ENCODE measurements around the gene POU2F1.
A peak's percentile ranks its signal among the peaks of the same experiment; 100 is the strongest.
"Not testable (repeated sequence)": the region's sequence is repeated elsewhere in the genome, so short reads cannot be mapped to it uniquely, and the experiment has no call there.

POU2F1 gene

DNA sequence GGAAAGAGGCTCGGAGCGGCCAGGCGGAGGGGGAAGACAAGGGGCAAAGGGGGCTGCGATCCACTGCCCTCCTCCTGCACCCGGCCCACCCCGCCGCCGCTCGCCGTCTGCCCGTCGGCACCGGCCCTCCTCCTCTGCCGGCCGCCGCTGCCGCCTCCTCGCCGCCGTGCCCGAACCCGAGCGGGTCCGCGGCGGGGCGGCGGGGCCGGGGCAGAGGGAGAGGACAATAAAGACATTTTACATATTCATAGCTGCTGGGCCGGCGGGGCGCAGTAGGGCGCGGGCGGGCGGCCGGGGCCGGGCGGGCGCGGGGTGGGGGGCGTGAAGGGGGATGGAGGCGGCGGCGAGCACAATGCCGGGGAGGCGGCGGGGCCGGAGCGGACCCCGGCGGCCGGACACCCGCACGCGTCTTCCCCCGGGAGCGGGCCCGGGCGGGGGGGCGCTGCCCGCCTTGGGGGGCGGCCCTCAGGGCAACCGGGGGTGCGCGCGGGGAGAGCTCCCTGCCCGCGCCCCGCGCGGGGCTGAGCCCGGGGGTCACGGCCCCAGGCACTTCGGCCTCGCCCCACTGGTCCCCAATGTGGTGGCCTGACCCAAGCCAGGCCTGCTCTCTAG lies 546 bp downstream of the POU2F1 start:
- H3K4me3 ChIP-seq (ENCODE audit: low read length), result peak overlapping the region; percentile 91
- DNase-seq (ENCODE audit: low read depth), result peak; percentile 56
- peak overlapping the region; percentile 87 for H3K9ac ChIP-seq (ENCODE audit: low read length)
- H3K4me1 ChIP-seq (ENCODE audit: control insufficient read depth, insufficient read depth, low read length), result peaks cover 24% of the 10 kb centered on the region
- no peaks in the 10 kb centered on the region for H3K9me3 ChIP-seq (ENCODE audit: control insufficient read depth, low read length)
- no peaks in the 10 kb centered on the region for H3K36me3 ChIP-seq (ENCODE audit: control insufficient read depth, insufficient read depth, low read length, severe bottlenecking)
- H3K27me3 ChIP-seq (replicated peaks; ENCODE audit: control insufficient read depth, insufficient read depth, low read length), result no peaks in the 10 kb centered on the region

- Histone ChIP-seq H3K9ac (ENCODE audit: low read length) (peak overlapping the region; percentile 86), H3K36me3 (ENCODE audit: control insufficient read depth, insufficient read depth, low read length, severe bottlenecking) (no peaks in the 10 kb centered on the region), H3K4me1 (ENCODE audit: control insufficient read depth, insufficient read depth, low read length) (peaks cover 24% of the 10 kb centered on the region), H3K9me3 (ENCODE audit: control insufficient read depth, low read length) (no peaks in the 10 kb centered on the region), H3K4me3 (ENCODE audit: low read length) (peak overlapping the region; percentile 91), H3K27me3 (replicated peaks; ENCODE audit: control insufficient read depth, insufficient read depth, low read length) (no peaks in the 10 kb centered on the region)
- DNase-seq (ENCODE audit: low read depth), result peak; percentile 82
These were observed 1.3 kb downstream of the POU2F1 start for GRCh38 chr1:167221738-167222610.

GRCh38 chr1:167223144-167224103 lies 2.7 kb downstream of the POU2F1 start:
- Histone ChIP-seq H3K36me3 (ENCODE audit: control insufficient read depth, insufficient read depth, low read length, severe bottlenecking) (no peaks in the 10 kb centered on the region), H3K9me3 (ENCODE audit: control insufficient read depth, low read length) (no peaks in the 10 kb centered on the region), H3K27me3 (replicated peaks; ENCODE audit: control insufficient read depth, insufficient read depth, low read length) (no peaks in the 10 kb centered on the region), H3K9ac (ENCODE audit: low read length) (peak overlapping the region; percentile 86), H3K4me3 (ENCODE audit: low read length) (peak overlapping the region; percentile 91), H3K4me1 (ENCODE audit: control insufficient read depth, insufficient read depth, low read length) (peaks cover 27% of the 10 kb centered on the region)
- peak; percentile 25 for DNase-seq (ENCODE audit: low read depth)

DNA sequence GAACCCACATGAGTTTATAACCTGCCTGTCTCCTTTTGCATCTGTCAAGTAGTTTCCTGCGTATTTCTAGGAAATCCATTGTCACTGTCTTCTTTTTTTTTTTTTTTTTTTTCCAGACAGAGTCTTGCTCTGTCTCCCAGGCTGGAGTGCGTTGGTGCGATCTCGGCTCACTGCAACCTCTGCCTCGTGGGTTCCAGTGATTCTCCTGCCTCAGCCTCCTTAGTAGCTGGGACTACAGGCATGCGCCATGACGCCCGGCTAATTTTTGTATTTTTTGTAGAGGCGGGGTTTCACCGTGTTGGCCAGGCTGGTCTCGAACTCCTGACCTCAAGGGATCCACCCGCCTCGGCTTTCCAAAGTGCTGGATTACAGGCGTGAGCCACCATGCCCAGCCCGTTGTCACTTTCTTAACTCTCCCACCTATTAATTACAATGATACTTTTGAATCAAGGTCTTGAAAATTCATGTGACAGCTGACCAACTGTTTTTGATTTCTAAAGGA lies 4.1 kb downstream of the POU2F1 start:
- H3K4me3 ChIP-seq (ENCODE audit: low read length); H3K36me3 ChIP-seq (ENCODE audit: control insufficient read depth, insufficient read depth, low read length, severe bottlenecking); H3K9me3 ChIP-seq (ENCODE audit: control insufficient read depth, low read length); DNase-seq (ENCODE audit: low read depth); H3K27me3 ChIP-seq (replicated peaks; ENCODE audit: control insufficient read depth, insufficient read depth, low read length); H3K9ac ChIP-seq (ENCODE audit: low read length): not testable (repeated sequence)
- peaks cover 27% of the 10 kb centered on the region for H3K4me1 ChIP-seq (ENCODE audit: control insufficient read depth, insufficient read depth, low read length)

GRCh38 chr1:167225920-167226319 lies 5.2 kb downstream of the POU2F1 start:
- Histone ChIP-seq H3K9me3 (ENCODE audit: control insufficient read depth, low read length) (no peaks in the 10 kb centered on the region), H3K9ac (ENCODE audit: low read length) (no peak overlapping the region), H3K4me1 (ENCODE audit: control insufficient read depth, insufficient read depth, low read length) (peaks cover 27% of the 10 kb centered on the region), H3K27me3 (replicated peaks; ENCODE audit: control insufficient read depth, insufficient read depth, low read length) (no peaks in the 10 kb centered on the region), H3K4me3 (ENCODE audit: low read length) (no peak overlapping the region), H3K36me3 (ENCODE audit: control insufficient read depth, insufficient read depth, low read length, severe bottlenecking) (no peaks in the 10 kb centered on the region)
- no peak for DNase-seq (ENCODE audit: low read depth)

DNA sequence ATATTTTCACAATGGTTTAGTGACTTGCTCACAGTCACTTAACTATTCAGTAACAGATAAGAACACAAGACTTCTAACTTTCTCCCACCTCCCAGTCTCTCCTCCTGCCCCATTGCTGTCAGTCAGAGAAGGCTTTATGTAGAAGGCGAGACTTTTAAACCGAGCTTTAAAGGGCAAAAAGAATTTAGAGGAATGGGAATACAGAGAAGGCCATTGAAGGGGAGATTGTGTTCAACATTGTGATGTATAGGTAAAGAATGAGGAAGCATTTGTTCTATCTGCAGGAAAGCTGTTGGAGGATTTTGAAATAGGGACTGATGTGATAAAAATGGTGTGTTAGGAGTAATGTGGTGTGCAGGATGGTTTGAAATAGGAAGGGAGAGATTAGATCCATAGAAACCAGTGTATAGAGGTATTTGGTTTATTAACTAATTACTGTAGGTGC lies 7.3 kb downstream of the POU2F1 start:
- no peak overlapping the region for H3K4me3 ChIP-seq (ENCODE audit: low read length)
- no peaks in the 10 kb centered on the region for H3K9me3 ChIP-seq (ENCODE audit: control insufficient read depth, low read length)
- H3K36me3 ChIP-seq (ENCODE audit: control insufficient read depth, insufficient read depth, low read length, severe bottlenecking), result no peaks in the 10 kb centered on the region
- no peak overlapping the region for H3K9ac ChIP-seq (ENCODE audit: low read length)
- peaks cover 19% of the 10 kb centered on the region for H3K4me1 ChIP-seq (ENCODE audit: control insufficient read depth, insufficient read depth, low read length)
- no peak for DNase-seq (ENCODE audit: low read depth)
- H3K27me3 ChIP-seq (replicated peaks; ENCODE audit: control insufficient read depth, insufficient read depth, low read length), result no peaks in the 10 kb centered on the region

DNA sequence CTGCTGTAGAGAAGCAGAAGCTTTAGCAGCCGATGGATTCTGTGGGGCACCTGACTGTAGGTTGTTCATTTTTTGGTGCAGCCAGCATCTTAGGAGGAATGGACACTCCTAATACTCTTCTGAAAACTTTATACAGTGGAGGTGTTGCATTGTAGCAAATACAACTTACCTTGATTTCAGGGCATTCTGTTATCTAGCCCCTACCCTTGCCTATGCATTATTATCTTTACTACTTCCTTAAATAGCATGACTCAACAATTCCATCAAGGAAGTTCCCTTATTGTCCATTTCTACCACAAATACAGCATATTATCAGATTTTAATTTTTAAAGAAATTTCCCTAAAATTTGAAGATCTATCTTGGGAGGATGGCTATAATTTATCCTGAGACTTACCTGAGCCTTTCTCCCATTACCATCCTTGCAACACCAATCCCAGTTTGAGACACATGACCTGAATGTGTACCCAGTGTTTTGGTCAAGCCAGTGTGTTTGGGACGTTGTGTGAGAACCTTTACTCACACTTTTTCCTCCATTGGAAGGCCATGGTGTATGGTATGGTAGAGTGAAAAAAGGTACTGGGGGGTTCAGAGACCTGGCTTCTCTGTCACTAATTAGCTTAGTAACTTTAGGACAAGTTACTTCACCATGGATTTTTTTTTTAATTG lies 9.2 kb downstream of the POU2F1 start:
- no peak for DNase-seq (ENCODE audit: low read depth)
- peaks cover 14% of the 10 kb centered on the region for H3K4me1 ChIP-seq (ENCODE audit: control insufficient read depth, insufficient read depth, low read length)
- H3K9ac ChIP-seq (ENCODE audit: low read length), result no peak overlapping the region
- no peak overlapping the region for H3K4me3 ChIP-seq (ENCODE audit: low read length)
- H3K27me3 ChIP-seq (replicated peaks; ENCODE audit: control insufficient read depth, insufficient read depth, low read length), result no peaks in the 10 kb centered on the region
- H3K9me3 ChIP-seq (ENCODE audit: control insufficient read depth, low read length), result no peaks in the 10 kb centered on the region
- H3K36me3 ChIP-seq (ENCODE audit: control insufficient read depth, insufficient read depth, low read length, severe bottlenecking), result no peaks in the 10 kb centered on the region

- H3K4me1 ChIP-seq (ENCODE audit: control insufficient read depth, insufficient read depth, low read length), result peaks cover 9% of the 10 kb centered on the region
- DNase-seq (ENCODE audit: low read depth), result no peak
- H3K9ac ChIP-seq (ENCODE audit: low read length), result no peak overlapping the region
- H3K4me3 ChIP-seq (ENCODE audit: low read length), result no peak overlapping the region
- no peaks in the 10 kb centered on the region for H3K9me3 ChIP-seq (ENCODE audit: control insufficient read depth, low read length)
- H3K36me3 ChIP-seq (ENCODE audit: control insufficient read depth, insufficient read depth, low read length, severe bottlenecking), result no peaks in the 10 kb centered on the region
- H3K27me3 ChIP-seq (replicated peaks; ENCODE audit: control insufficient read depth, insufficient read depth, low read length), result no peaks in the 10 kb centered on the region
These were observed 9.8 kb downstream of the POU2F1 start for GRCh38 chr1:167230437-167230836.

DNA sequence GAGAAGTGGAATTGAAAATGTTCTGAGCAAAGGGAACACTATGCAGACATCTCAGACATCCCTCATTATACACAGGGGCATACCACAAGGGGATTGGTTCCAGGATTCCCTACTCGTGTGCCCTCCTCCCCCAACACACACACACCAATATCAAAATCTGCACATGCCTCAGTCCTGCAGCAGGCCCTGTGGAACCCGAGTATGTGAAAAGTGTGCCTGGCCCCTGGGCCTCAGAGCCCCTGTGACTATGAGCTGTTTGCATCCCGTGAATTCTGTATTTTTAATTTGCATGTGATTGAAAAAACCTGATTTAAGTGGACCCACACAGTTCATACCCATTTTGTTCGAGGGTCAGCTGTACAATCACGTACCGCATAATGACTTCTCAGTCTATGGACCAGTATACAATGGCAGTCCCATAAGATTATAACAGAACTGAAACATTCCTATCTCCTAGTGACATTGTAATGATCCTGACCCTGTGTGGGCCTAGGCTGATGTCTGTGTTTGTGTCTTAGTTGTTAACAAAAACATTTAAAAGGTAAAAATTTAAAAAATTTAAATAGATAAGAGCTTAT lies 11.3 kb downstream of the POU2F1 start:
- DNase-seq (ENCODE audit: low read depth), result no peak
- H3K4me1 ChIP-seq (ENCODE audit: control insufficient read depth, insufficient read depth, low read length), result peaks cover 3% of the 10 kb centered on the region
- no peaks in the 10 kb centered on the region for H3K9me3 ChIP-seq (ENCODE audit: control insufficient read depth, low read length)
- H3K9ac ChIP-seq (ENCODE audit: low read length), result no peak overlapping the region
- H3K4me3 ChIP-seq (ENCODE audit: low read length), result no peak overlapping the region
- no peaks in the 10 kb centered on the region for H3K36me3 ChIP-seq (ENCODE audit: control insufficient read depth, insufficient read depth, low read length, severe bottlenecking)
- no peaks in the 10 kb centered on the region for H3K27me3 ChIP-seq (replicated peaks; ENCODE audit: control insufficient read depth, insufficient read depth, low read length)

- no peaks in the 10 kb centered on the region for H3K27me3 ChIP-seq (replicated peaks; ENCODE audit: control insufficient read depth, insufficient read depth, low read length)
- H3K4me1 ChIP-seq (ENCODE audit: control insufficient read depth, insufficient read depth, low read length), result peaks cover 3% of the 10 kb centered on the region
- no peak for DNase-seq (ENCODE audit: low read depth)
- no peak overlapping the region for H3K4me3 ChIP-seq (ENCODE audit: low read length)
- no peaks in the 10 kb centered on the region for H3K9me3 ChIP-seq (ENCODE audit: control insufficient read depth, low read length)
- no peak overlapping the region for H3K9ac ChIP-seq (ENCODE audit: low read length)
- H3K36me3 ChIP-seq (ENCODE audit: control insufficient read depth, insufficient read depth, low read length, severe bottlenecking), result no peaks in the 10 kb centered on the region
These were observed 12.1 kb downstream of the POU2F1 start for GRCh38 chr1:167232801-167233200.

Data from adipocyte (in vitro differentiated cells).